Smooth muscle cell (in vitro differentiated cells): ENCODE results near the gene CEACAM16. TPM values are rescaled to one million over a fixed set of nuclear protein-coding genes. Genes with fewer than 3 reads are reported as not detected.

Source experiments
- DNase-seq: peaks from one replicate; lab custom pipeline; 2025; ENCODE audit not compliant: unreplicated experiment; lab: John Stamatoyannopoulos, UW
- H2AFZ ChIP-seq: fragments of 200-600 bp; sonication (generic); 2 replicates; pipeline ENCODE4 v1.6.0; 2016; ENCODE audit warnings: antibody characterized with exemption, low read depth, mild to moderate bottlenecking
- H3F3A ChIP-seq: fragments of 200-600 bp; sonication (generic); 2 replicates; pipeline ENCODE4 v1.6.0; 2017; ENCODE audit warnings: antibody characterized with exemption, low read depth
- H3K27ac ChIP-seq: fragments of 200-600 bp; sonication (generic); 2 replicates; pipeline ENCODE4 v1.5.1; 2016; ENCODE audit warnings: low read depth, mild to moderate bottlenecking
- H3K27me3 ChIP-seq: fragments of 200-600 bp; sonication (generic); 2 replicates; pipeline ENCODE4 v1.6.1; 2016; ENCODE audit warnings: low read depth, mild to moderate bottlenecking
- H3K36me3 ChIP-seq: fragments of 200-600 bp; sonication (generic); 2 replicates; pipeline ENCODE4 v1.5.1; 2016; ENCODE audit warnings: low read depth
- H3K4me1 ChIP-seq: fragments of 200-600 bp; sonication (generic); 2 replicates; pipeline ENCODE4 v1.5.1; 2016; ENCODE audit warnings: low read depth
- H3K4me2 ChIP-seq: fragments of 200-600 bp; sonication (generic); 2 replicates; pipeline ENCODE4 v1.6.0; 2016; ENCODE audit warnings: mild to moderate bottlenecking
- H3K4me3 ChIP-seq: fragments of 200-600 bp; sonication (generic); 2 replicates; pipeline ENCODE4 v1.5.1; 2016; ENCODE audit warnings: mild to moderate bottlenecking
- H3K79me2 ChIP-seq: fragments of 200-600 bp; sonication (generic); 2 replicates; pipeline ENCODE4 v1.6.0; 2016; ENCODE audit warnings: low read depth, mild to moderate bottlenecking
- H3K9ac ChIP-seq: fragments of 200-600 bp; sonication (generic); 2 replicates; pipeline ENCODE4 v1.6.0; 2016; ENCODE audit warnings: low read depth
- H3K9me3 ChIP-seq: fragments of 200-600 bp; sonication (generic); replicated peaks from 2 replicates; pipeline ENCODE4 v1.5.1; 2016; ENCODE audit warnings: low read depth
- H4K20me1 ChIP-seq: fragments of 200-600 bp; sonication (generic); 2 replicates; pipeline ENCODE4 v1.6.0; 2016; ENCODE audit warnings: low read depth
- WGBS: methylation state at CpG from one replicate; pipeline ENCODE4 v1.1.7; 2016; ENCODE audit warnings: low lambda C conversion rate; 5-methylcytosine and 5-hydroxymethylcytosine counted together
- polyA plus RNA-seq: library from polyadenylated mRNA; unstranded; fragments of >200 nt; fragmentation: Nextera tagmentation; extraction: Ambion mirVana; gene quantifications from 2 replicates; pipeline ENCODE4 v1.2.1, GENCODE V29; 2016
- total RNA-seq: library from RNA; depleted of rRNA; stranded (reverse); fragments of >200 nt; gene quantifications from 2 replicates; pipeline ENCODE4 v1.2.3, GENCODE V29; 2014
- TF ChIP-seq, protein P1 (sequence below): fragments of 200-600 bp; sonication (generic); IDR thresholded peaks from 2 replicates; pipeline ENCODE4 v1.5.1; 2017; ENCODE audit warnings: borderline replicate concordance, mild to moderate bottlenecking, antibody characterized with exemption; ENCODE audit not compliant: insufficient read depth, poor library complexity, severe bottlenecking

Gene CEACAM16
- total and polyA plus RNA-seq, 2 experiments from 2014 or later = not detected

DNA sequence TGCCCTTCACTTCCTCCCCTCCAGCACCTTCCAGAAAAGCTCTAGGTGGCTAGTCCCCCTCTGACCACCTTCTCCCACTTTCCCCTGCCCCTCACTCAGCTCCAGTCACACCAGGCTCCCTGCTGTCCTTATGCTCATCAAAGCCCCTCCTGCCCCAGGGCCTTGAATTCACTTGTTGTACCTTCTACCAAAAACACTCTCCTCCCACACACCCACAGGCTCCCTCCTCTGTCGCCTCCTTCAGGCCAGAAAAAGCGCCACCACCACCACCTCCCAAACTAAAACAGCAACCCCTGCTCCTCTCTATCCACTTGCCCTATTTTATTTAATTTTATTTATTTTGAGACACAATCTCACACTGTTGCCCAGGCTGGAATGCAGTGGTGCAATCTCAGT lies 4.8 kb upstream of the CEACAM16 start:
- no peak overlapping the region for H3K9ac ChIP-seq
- H3K27ac ChIP-seq = no peak overlapping the region
- H3K4me2 ChIP-seq = no peak overlapping the region
- TF ChIP-seq, protein P1, sequence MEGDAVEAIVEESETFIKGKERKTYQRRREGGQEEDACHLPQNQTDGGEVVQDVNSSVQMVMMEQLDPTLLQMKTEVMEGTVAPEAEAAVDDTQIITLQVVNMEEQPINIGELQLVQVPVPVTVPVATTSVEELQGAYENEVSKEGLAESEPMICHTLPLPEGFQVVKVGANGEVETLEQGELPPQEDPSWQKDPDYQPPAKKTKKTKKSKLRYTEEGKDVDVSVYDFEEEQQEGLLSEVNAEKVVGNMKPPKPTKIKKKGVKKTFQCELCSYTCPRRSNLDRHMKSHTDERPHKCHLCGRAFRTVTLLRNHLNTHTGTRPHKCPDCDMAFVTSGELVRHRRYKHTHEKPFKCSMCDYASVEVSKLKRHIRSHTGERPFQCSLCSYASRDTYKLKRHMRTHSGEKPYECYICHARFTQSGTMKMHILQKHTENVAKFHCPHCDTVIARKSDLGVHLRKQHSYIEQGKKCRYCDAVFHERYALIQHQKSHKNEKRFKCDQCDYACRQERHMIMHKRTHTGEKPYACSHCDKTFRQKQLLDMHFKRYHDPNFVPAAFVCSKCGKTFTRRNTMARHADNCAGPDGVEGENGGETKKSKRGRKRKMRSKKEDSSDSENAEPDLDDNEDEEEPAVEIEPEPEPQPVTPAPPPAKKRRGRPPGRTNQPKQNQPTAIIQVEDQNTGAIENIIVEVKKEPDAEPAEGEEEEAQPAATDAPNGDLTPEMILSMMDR = no peak
- no peak overlapping the region for H2AFZ ChIP-seq
- H4K20me1 ChIP-seq = no peaks in the 10 kb centered on the region
- no peaks in the 10 kb centered on the region for H3F3A ChIP-seq
- no peaks in the 10 kb centered on the region for H3K27me3 ChIP-seq
- H3K36me3 ChIP-seq = no peaks in the 10 kb centered on the region
- H3K79me2 ChIP-seq = no peaks in the 10 kb centered on the region
- H3K4me1 ChIP-seq = no peaks in the 10 kb centered on the region
- WGBS = 72% methylated on average over 2 of the region's 2 CpGs
- no peaks in the 10 kb centered on the region for H3K9me3 ChIP-seq
- DNase-seq = no peak
- H3K4me3 ChIP-seq = no peak overlapping the region

DNA sequence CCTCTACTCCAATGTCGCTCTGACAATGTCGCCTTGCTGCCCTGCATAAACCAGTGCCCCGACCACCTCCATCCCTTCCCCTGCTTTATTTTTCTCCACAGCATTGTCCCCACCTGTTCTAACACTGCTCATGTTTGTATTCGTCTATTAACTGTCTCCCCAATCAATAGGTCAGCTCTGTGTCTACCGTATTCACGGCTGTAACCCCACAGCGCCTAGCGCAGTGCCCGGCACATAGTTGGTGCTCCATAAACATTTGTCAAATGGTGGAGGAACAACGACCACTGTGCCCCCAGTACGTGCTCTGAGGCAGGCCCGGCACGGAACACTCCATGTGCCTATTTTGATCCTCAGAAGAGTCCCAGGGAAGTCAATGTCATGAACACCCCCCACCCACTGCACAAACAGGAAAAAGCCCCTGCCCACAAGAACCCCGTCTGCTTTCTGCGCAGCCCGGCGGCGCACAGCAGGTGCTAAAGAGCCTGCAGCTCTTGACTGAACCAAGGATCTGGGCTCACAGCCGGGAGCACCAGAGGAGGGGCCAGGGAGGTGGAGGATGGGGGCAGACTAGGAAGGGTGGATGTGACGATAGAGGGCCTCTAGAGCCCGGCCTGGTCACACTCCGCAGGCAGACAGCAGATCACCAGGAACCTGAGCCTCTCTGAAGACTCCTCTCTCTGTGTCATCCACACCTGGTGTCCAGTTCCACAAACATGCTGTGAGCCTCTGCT lies 1.8 kb upstream of the CEACAM16 start:
- H2AFZ ChIP-seq = no peak overlapping the region
- TF ChIP-seq, protein P1 = no peak
- no peaks in the 10 kb centered on the region for H3K79me2 ChIP-seq
- no peak overlapping the region for H3K27ac ChIP-seq
- WGBS = 80% methylated on average over 22 of the region's 22 CpGs
- H3K36me3 ChIP-seq = no peaks in the 10 kb centered on the region
- H3K9me3 ChIP-seq = no peaks in the 10 kb centered on the region
- no peak overlapping the region for H3K9ac ChIP-seq
- H3F3A ChIP-seq = no peaks in the 10 kb centered on the region
- no peak overlapping the region for H3K4me3 ChIP-seq
- no peak overlapping the region for H3K4me2 ChIP-seq
- no peaks in the 10 kb centered on the region for H3K27me3 ChIP-seq
- H3K4me1 ChIP-seq = no peaks in the 10 kb centered on the region
- no peak for DNase-seq
- no peaks in the 10 kb centered on the region for H4K20me1 ChIP-seq

DNA sequence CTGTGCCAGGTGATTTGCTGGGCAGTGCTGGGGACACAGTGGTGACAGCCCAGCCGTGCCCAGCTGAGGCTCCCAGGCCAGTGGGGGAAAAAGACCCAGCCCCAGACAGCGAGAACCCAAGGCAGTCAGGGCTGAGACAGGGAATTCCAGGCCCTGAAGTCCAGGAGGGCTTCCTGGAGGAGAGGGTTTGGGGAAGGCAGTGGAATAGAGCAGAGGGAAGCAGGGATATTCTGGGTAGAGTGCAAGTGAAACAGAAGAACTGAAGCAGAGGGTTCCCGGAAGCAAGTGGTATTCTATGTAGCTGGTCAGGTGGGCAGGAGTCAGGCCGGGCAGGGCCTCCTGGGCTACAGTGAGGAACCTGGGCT lies 1.3 kb upstream of the CEACAM16 start:
- Histone ChIP-seq H3K9ac (no peak overlapping the region), H2AFZ (no peak overlapping the region), H3K4me1 (no peaks in the 10 kb centered on the region), H3K9me3 (no peaks in the 10 kb centered on the region), H3K79me2 (no peaks in the 10 kb centered on the region), H3K36me3 (no peaks in the 10 kb centered on the region), H3K27me3 (no peaks in the 10 kb centered on the region), H3F3A (no peaks in the 10 kb centered on the region), H3K27ac (no peak overlapping the region), H3K4me3 (no peak overlapping the region), H3K4me2 (no peak overlapping the region), H4K20me1 (no peaks in the 10 kb centered on the region)
- no peak for DNase-seq
- 93% methylated on average over 4 of the region's 4 CpGs for WGBS
- TF ChIP-seq, protein P1 = no peak

DNA sequence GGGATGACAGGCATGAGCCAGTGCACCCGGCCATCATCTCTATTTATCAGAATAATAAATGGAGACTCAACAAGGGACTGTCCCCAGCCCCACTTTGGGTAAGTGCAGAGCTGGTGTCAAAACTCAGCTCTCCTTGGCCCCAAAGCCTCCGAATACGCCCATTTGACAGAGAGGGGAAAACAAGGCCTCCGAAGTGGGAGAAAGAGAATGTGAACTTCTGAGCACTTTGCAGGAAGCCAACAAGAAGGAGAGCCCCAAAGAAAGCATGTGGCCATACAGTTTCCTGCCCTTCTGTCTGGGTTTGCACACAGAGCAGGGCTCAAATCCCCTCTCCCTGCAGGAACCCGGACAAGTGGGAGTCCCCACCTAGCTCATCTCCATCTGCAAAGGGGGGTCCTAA lies 1.6 kb downstream of the CEACAM16 start:
- Histone ChIP-seq H3K9me3 (no peaks in the 10 kb centered on the region), H3K36me3 (no peaks in the 10 kb centered on the region), H3F3A (no peaks in the 10 kb centered on the region), H3K4me2 (no peak overlapping the region), H3K27ac (no peak overlapping the region), H2AFZ (no peak overlapping the region), H3K27me3 (no peaks in the 10 kb centered on the region), H4K20me1 (no peaks in the 10 kb centered on the region), H3K4me1 (no peaks in the 10 kb centered on the region), H3K79me2 (no peaks in the 10 kb centered on the region), H3K9ac (no peak overlapping the region), H3K4me3 (no peak overlapping the region)
- TF ChIP-seq, protein P1 = no peak
- DNase-seq = no peak
- WGBS = 96% methylated on average over 5 of the region's 5 CpGs
